PC-9 (cell line): Measurements from ENCODE around the gene FGF12. TPM values are rescaled to one million over a fixed set of nuclear protein-coding genes. Genes with fewer than 3 reads are reported as not detected.

Experiments used
- BruUV-seq: library from RNA; stranded (reverse); fragments of 400-500 nt; replicated peaks from 2 replicates; lab custom pipeline; 2021; lab: Mats Ljungman, UMichigan
- CTCF ChIA-PET: fragments of 300-600 bp; sonication (Branson Sonifier 250); formaldehyde crosslinking; loops from one replicate; lab custom pipeline; 2022; ENCODE audit warnings: antibody characterized with exemption; lab: Charles Lee
- POLR2A ChIA-PET: fragments of 300-600 bp; sonication (Branson Sonifier 250); formaldehyde crosslinking; loops from one replicate; lab custom pipeline; 2022; ENCODE audit warnings: antibody characterized with exemption; ENCODE audit not compliant: unreplicated experiment; lab: Charles Lee
- DNase-seq, 2 experiments: peaks; one replicate each; pipeline versions ENCODE4 v3.0.0 to v3.0.0-alpha.2; 2015 to 2022; ENCODE audit warnings: mixed read lengths in 1 of 2
- H2AFZ ChIP-seq: fragments of 200-600 bp; sonication (generic); 2 replicates; pipeline ENCODE4 v1.8.1; 2017; ENCODE audit warnings: antibody characterized with exemption
- H3F3A ChIP-seq: fragments of 200-600 bp; sonication (generic); 2 replicates; pipeline ENCODE4 v1.8.1; 2017; ENCODE audit warnings: antibody characterized with exemption, mild to moderate bottlenecking, low read depth; ENCODE audit not compliant: insufficient read depth
- H3K27ac ChIP-seq: fragments of 200-600 bp; sonication (generic); 2 replicates; pipeline ENCODE4 v1.6.1; 2016; ENCODE audit warnings: mixed run types
- H3K27me3 ChIP-seq: fragments of 200-600 bp; sonication (generic); 2 replicates; pipeline ENCODE4 v1.6.1; 2016; ENCODE audit warnings: low read depth, mixed run types; ENCODE audit not compliant: insufficient read depth
- H3K36me3 ChIP-seq: fragments of 200-600 bp; sonication (generic); 2 replicates; pipeline ENCODE4 v1.6.1; 2016; ENCODE audit warnings: low read depth, mixed run types
- H3K4me1 ChIP-seq: fragments of 200-600 bp; sonication (generic); replicated peaks from 2 replicates; pipeline ENCODE4 v1.6.1; 2016; ENCODE audit warnings: mixed run types; ENCODE audit not compliant: insufficient read depth
- H3K4me2 ChIP-seq: fragments of 200-600 bp; sonication (generic); 2 replicates; pipeline ENCODE4 v1.6.1; 2017; ENCODE audit warnings: mixed run types
- H3K4me3 ChIP-seq: fragments of 200-600 bp; sonication (generic); 2 replicates; pipeline ENCODE4 v1.6.1; 2016; ENCODE audit warnings: mixed run types
- H3K79me2 ChIP-seq: fragments of 200-600 bp; sonication (generic); 2 replicates; pipeline ENCODE4 v1.6.1; 2017; ENCODE audit warnings: low read depth, mixed run types
- H3K9me2 ChIP-seq: fragments of 200-600 bp; sonication (generic); 2 replicates; pipeline ENCODE4 v1.8.1; 2017; ENCODE audit warnings: mild to moderate bottlenecking; ENCODE audit not compliant: insufficient read depth
- H3K9me3 ChIP-seq: fragments of 200-600 bp; sonication (generic); 2 replicates; pipeline ENCODE4 v1.8.1; 2016; ENCODE audit warnings: low read depth; ENCODE audit not compliant: insufficient read depth
- H4K20me1 ChIP-seq: fragments of 200-600 bp; sonication (generic); 2 replicates; pipeline ENCODE4 v1.8.1; 2017; ENCODE audit not compliant: insufficient read depth
- EZH2 ChIP-seq: fragments of 200-600 bp; sonication (generic); IDR thresholded peaks from 2 replicates; pipeline ENCODE4 v1.8.0; 2017; ENCODE audit warnings: antibody characterized with exemption, low read depth
- intact Hi-C: fragments of 100-400 bp; cut with micrococcal nuclease; formaldehyde crosslinking; loops from one replicate; pipeline ENCODE4 v1.10.0; 2022; ENCODE audit not compliant: unreplicated experiment
- total RNA-seq: library from RNA; stranded (reverse); gene quantifications from 2 replicates; pipeline ENCODE4 v1.2.3, GENCODE V29; 2021
- TF ChIP-seq, protein P1 (sequence below): fragments of 200-600 bp; sonication (generic); conservative IDR thresholded peaks from 2 replicates; pipeline ENCODE4 v1.6.1; 2017; ENCODE audit warnings: mixed run types, antibody characterized with exemption, mild to moderate bottlenecking, moderate library complexity

Gene FGF12
- total RNA-seq, 1 experiment from 2014 or later: 10.9 TPM

DNA sequence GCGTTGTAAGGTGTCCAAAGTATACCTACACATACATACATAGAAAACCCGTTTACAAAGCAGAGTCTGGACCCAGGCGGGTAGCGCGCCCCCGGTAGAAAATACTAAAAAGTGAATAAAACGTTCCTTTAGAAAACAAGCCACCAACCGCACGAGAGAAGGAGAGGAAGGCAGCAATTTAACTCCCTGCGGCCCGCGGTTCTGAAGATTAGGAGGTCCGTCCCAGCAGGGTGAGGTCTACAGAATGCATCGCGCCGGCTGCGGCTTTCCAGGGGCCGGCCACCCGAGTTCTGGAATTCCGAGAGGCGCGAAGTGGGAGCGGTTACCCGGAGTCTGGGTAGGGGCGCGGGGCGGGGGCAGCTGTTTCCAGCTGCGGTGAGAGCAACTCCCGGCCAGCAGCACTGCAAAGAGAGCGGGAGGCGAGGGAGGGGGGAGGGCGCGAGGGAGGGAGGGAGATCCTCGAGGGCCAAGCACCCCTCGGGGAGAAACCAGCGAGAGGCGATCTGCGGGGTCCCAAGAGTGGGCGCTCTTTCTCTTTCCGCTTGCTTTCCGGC lies 318.6 kb downstream of the FGF12 start:
- H2AFZ ChIP-seq: peak overlapping the region; percentile 71
- peaks cover 3% of the 10 kb centered on the region; the same call in 1 of the 2 replicates for H3K9me3 ChIP-seq
- TF ChIP-seq, protein P1, sequence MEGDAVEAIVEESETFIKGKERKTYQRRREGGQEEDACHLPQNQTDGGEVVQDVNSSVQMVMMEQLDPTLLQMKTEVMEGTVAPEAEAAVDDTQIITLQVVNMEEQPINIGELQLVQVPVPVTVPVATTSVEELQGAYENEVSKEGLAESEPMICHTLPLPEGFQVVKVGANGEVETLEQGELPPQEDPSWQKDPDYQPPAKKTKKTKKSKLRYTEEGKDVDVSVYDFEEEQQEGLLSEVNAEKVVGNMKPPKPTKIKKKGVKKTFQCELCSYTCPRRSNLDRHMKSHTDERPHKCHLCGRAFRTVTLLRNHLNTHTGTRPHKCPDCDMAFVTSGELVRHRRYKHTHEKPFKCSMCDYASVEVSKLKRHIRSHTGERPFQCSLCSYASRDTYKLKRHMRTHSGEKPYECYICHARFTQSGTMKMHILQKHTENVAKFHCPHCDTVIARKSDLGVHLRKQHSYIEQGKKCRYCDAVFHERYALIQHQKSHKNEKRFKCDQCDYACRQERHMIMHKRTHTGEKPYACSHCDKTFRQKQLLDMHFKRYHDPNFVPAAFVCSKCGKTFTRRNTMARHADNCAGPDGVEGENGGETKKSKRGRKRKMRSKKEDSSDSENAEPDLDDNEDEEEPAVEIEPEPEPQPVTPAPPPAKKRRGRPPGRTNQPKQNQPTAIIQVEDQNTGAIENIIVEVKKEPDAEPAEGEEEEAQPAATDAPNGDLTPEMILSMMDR: no peak
- TF ChIP-seq EZH2: no peak
- H3K27ac ChIP-seq: no peak overlapping the region
- no peaks in the 10 kb centered on the region for H3K9me2 ChIP-seq
- ChIA-PET POLR2A (no interaction called here), CTCF (no interaction called here)
- BruUV-seq: no TSS peak
- no peaks in the 10 kb centered on the region for H3K27me3 ChIP-seq
- H3K4me3 ChIP-seq: peak overlapping the region; percentile 66
- no peaks in the 10 kb centered on the region for H4K20me1 ChIP-seq
- intact Hi-C loops: no loop called here
- no peaks in the 10 kb centered on the region for H3K79me2 ChIP-seq
- no peak for DNase-seq
- H3K36me3 ChIP-seq: no peaks in the 10 kb centered on the region
- no peaks in the 10 kb centered on the region for H3F3A ChIP-seq
- H3K4me2 ChIP-seq: peak overlapping the region; percentile 80
- H3K4me1 ChIP-seq: no peaks in the 10 kb centered on the region

DNA sequence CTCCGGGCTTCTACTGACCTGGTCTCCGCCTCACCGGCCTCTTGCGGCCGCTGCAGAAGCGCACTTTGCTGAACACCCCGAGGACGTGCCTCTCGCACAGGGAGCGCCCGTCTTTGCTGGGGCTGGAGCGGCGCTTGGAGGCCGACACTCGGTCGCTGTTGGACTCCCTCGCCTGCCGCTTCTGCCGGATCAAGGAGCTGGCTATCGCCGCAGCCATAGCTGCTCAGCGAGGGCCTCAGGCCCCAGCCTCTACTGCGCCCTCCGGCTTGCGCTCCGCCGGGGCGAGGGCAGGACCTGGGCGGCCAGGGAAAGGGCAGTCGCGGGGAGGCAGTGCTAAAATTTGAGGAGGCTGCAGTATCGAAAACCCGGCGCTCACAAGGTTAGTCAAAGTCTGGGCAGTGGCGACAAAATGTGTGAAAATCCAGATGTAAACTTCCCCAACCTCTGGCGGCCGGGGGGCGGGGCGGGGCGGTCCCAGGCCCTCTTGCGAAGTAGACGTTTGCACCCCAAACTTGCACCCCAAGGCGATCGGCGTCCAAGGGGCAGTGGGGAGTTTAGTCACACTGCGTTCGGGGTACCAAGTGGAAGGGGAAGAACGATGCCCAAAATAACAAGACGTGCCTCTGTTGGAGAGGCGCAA lies 319.2 kb downstream of the FGF12 start:
- no peaks in the 10 kb centered on the region for H3F3A ChIP-seq
- no TSS peak for BruUV-seq
- no peak overlapping the region for H2AFZ ChIP-seq
- peaks cover 3% of the 10 kb centered on the region; the same call in 1 of the 2 replicates for H3K9me3 ChIP-seq
- H3K9me2 ChIP-seq: no peaks in the 10 kb centered on the region
- H3K4me1 ChIP-seq: no peaks in the 10 kb centered on the region
- H3K36me3 ChIP-seq: no peaks in the 10 kb centered on the region
- no peak overlapping the region for H3K4me3 ChIP-seq
- ChIA-PET CTCF (no interaction called here), POLR2A (no interaction called here)
- no peak overlapping the region for H3K4me2 ChIP-seq
- TF ChIP-seq, protein P1: no peak
- no peak for TF ChIP-seq EZH2
- intact Hi-C loops: no loop called here
- H3K27me3 ChIP-seq: no peaks in the 10 kb centered on the region
- H3K27ac ChIP-seq: no peak overlapping the region
- H3K79me2 ChIP-seq: no peaks in the 10 kb centered on the region
- DNase-seq: no peak
- H4K20me1 ChIP-seq: no peaks in the 10 kb centered on the region

DNA sequence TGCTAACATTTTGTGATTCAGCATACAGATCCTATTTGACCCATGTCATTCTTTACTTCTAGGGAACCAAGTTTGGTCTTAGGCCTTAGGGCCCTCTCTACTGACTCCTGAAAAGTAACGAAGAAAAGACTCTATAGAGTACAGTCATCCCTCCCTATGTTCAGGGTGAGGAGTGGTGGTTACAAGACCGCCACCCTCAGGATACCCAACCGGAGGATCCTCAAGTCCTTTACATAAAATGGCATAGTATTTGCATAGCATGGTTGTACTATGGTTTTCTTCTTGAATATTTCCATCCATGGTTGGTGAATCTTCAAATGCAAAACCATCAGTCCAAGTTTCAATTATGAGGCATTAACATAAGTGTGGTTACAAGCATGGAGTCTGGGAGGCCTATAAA lies 327.6 kb downstream of the FGF12 start:
- no peak for DNase-seq
- peaks cover 3% of the 10 kb centered on the region; the same call in 1 of the 2 replicates for H3K9me3 ChIP-seq
- H2AFZ ChIP-seq: no peak overlapping the region
- BruUV-seq: no TSS peak
- TF ChIP-seq, protein P1: no peak
- no peak for TF ChIP-seq EZH2
- ChIA-PET CTCF (no interaction called here), POLR2A (no interaction called here)
- no peaks in the 10 kb centered on the region for H3K79me2 ChIP-seq
- no peaks in the 10 kb centered on the region for H3K27me3 ChIP-seq
- H3K27ac ChIP-seq: no peak overlapping the region
- H3K4me2 ChIP-seq: no peak overlapping the region
- no peaks in the 10 kb centered on the region for H3F3A ChIP-seq
- 0 out of 2 replicates have a peak, but pooled peaks cover 3% of the 10 kb centered on the region for H3K9me2 ChIP-seq
- no peaks in the 10 kb centered on the region for H3K36me3 ChIP-seq
- no peaks in the 10 kb centered on the region for H3K4me1 ChIP-seq
- intact Hi-C loops: no loop called here
- H3K4me3 ChIP-seq: no peak overlapping the region
- no peaks in the 10 kb centered on the region for H4K20me1 ChIP-seq
